HG03457 (cell line): ENCODE measurements around the gene CNTN5.
"Not testable (repeated sequence)": the region's sequence is repeated elsewhere in the genome, so short reads cannot be mapped to it uniquely, and the experiment has no call there.

Experiments
- ATAC-seq: cut with Tn5 transposase; IDR thresholded peaks from one replicate; pipeline ENCODE4 v1.9.1; 2021; ENCODE audit warnings: moderate number of reproducible peaks; ENCODE audit not compliant: unreplicated experiment

CNTN5 gene

DNA sequence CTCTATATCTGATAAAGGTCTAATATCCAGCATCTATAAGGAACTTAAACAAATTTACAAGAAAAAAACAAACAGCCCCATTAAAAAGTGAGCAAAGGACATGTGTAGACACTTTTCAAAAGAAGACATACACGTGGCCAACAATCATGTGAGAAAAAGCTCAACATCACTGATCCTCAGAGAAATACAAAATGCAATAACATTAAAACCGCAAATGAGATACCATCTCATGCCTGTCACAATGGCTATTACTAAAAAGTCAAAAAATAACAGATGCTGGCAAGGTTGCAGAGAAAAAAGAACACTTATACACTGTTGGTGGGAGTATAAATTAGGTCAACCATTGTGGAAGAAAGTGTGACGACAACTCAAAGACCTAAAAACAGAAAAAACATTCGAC, 1253.7 kb downstream of the CNTN5 start:
- ATAC-seq = not testable (repeated sequence)

DNA sequence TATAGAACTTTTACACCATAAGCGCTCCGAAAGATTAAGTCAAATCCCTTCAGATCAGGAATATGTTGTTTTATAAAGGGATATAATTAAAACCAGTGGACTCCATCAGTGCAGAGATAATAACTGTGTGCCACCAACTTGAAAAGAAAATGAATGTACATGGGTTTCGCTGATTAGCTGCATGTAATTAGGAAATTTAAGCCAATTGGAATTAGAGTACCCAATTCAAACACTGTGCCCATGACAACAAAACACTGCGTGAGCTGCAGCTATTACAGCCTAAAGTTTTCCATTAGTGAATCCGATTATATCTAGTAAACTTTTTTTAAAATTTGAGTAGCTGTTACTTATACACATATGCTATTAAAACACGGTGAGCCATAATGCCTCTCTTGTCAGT, 1274.0 kb downstream of the CNTN5 start:
- no peak for ATAC-seq

DNA sequence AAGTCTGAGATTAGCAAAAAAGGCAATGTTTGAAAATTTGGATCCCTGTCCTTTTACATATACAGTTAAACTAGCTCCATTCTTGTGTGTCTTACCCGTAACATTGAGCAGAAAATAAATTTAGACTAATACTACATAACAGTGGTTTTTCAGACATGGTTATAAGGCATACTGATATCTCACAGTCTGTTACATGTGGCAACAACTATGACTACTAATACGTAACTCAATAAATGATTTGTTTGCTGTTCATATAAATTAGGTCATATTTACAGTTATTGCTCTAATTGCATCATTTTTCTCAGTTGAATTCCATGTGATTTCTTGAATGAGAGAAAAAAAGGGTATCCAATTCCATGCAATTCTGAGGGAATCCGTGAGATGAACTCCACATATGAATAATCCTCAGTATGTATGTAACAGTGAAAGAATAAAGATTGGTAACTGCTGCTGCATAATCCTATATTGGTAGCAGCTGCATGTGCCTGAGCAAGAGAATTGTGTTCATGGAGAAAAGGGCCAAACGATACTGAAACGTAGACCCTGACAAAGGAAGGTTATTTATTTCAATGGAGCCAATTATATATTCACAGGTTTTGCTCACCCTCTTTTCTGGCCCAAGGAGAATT, 1275.4 kb downstream of the CNTN5 start:
- no peak for ATAC-seq

DNA sequence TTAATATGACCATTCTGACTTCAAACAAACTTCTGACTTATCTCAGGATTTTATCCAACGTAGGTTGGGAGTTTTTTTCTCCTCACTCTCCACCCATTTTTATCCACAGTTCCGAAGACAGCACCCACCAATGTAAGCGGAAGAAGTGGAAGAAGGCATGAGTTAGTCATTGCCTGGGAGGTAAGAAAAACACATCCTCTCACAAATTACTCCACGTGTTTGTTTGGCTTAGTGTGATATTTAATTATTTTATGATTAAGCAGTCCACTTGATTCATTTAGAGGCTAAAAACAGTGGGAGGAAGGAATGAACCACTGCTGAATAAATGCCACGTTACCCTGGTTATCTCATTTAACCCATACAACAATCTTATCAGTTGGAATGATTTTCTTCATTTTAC, 1276.8 kb downstream of the CNTN5 start:
- ATAC-seq = no peak

DNA sequence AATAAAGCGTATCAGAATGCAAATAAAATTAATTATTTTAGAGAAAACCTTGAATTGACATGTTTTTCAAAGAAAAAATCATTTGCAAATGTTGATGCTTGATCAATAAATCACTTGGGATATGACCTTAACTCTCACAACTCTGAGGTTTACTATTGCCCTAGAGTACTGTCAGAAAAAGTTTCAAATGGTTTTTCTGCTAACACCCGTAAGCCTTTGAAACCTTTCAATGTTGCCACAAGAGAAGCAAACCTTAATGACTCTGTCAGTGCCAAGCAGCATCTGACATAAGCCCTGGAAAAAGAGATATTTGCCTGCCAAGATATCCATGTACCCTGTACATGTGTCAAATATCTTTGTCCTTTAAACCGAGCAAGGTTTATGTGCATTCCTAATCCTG, 1282.1 kb downstream of the CNTN5 start:
- no peak for ATAC-seq

DNA sequence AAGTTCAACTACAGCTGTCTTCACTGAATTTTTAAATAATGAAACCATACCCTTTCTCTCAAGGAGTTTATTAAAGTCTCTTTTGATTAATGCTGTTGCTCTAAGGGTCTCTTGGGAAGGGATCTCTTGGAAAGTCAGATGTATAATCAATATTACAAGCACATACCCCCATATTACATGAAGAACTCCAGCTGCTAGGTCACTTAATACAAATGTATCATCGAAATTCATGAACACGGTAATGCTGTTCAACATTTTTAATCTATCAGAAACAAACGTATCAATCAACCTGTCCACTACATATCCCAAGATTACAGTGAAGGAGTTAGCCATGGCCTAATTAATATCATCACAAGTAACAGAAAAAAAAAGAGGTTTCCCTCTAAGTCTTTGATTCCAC, 1283.1 kb downstream of the CNTN5 start:
- no peak for ATAC-seq

DNA sequence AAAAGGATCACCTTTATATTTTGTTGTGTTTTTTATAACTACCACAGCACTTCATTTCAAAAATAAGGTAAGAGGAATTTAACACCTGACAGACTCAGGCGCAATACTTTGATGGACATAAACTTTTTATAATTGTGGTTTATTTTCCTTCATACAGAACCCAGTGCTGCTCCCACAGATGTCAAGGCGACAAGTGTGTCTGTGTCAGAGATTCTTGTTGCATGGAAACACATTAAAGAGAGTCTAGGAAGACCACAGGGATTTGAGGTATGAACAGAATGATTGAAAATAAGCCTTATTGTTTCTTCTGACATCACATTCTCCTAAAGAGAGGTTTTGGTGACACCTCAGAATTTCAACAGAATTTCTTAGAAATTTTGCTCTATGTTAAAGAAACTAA, 1287.5 kb downstream of the CNTN5 start:
- no peak for ATAC-seq

DNA sequence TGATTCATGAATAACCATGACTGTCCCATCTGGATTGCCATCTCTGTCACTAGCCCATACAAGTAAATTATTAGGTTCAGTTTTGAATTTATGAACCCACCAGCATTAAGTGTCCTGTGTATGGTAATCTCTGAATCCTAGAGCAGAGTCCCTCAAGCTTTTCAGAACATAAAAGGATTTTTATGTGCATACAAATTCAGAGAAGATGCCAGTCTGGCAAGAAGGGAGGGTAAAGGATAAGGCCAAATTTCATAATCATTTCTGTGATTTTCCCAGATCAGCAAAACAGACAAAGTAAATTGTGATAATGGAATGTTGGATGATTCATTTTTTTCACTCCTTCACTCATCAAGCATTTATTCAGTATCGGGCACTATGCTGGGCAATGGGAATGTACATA, 1295.2 kb downstream of the CNTN5 start:
- no peak for ATAC-seq

DNA sequence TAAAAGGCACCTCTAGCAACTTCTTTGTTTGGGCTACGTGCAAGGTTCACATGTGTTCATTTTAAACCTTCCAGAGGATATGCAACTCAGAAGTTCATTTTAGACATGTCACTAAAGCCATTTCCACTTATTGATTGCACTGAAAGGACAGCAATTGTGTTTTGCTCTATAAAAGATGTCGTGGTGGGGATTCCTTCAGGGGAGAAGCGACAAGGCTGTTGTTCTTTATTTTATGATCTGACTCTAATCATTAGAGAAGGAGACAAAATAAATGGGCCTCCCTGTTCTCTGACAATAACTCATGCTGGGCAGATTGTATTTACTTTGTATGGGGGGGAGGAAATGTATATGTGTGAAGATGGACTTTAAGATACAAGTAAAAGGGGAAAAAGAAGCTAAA, 1296.2 kb downstream of the CNTN5 start:
- no peak for ATAC-seq

DNA sequence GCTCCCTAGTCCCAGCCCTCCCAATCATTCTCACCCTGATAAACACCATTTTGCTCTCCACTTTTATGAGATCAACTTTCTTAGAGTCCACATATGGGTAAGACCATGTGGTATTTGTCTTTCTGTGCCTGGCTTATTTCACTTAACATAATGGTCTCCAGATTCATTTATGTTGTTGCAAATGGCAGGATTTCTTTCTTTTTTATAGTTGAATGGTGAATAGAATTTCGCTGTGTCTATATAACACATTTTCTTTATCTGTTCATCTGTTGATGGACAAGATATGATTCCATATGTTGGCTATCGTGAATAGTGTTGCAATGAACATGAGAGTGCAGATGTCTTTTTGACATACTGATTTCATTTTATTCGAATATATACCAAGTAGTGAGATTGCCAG, 1298.9 kb downstream of the CNTN5 start:
- ATAC-seq = no peak

DNA sequence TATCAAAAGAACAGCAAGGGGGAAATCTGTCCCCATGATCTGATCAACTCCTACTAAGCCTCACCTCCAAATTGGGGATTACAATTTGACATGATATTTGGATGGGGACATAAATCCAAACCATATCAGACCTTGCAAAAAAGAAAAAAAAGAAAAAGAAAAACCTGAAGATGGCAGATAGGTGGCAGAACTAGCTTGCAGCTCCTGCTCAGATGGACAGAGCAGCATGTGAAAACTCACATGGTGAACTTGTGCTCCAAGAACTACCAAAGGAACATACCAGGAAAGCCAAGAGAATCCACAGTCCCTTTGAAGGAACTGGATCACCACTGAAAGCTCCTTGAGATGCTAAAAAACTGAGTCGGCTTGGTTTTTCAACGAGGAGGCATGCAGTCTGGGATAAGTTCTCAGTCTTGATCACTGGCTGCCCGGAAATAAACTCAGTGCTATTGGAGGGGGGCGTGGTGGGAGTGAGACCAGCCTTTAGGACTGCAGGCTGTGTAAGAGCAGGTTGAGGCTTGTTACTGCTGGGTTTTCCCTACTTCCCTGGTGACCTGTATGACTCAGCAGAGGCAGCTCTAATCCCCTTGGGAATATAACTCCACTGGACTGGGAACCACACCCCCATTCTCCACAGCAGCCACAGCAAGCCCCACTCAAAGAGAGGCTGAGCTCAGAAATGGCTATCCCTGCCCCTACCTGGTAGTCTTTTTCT, 1308.0 kb downstream of the CNTN5 start:
- ATAC-seq = no peak

DNA sequence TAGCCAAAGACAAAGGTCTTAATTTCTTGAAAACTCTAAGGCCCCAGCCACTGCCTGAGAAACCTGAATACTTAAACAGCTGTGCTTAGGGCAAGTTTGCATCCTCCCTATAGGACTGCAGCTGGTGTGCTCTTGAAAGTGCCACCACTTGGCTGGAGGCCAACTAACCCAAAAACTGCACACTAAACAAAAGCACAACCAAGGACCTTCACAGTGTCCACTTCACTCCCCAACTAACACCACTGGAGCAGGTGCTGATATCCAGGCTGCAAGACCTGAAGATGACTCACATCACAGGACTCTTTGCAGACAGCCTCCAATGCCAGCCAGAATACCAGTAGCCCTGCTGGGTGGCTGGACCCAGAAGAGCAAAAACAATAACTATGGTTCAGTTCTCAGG, 1308.6 kb downstream of the CNTN5 start:
- ATAC-seq = no peak

DNA sequence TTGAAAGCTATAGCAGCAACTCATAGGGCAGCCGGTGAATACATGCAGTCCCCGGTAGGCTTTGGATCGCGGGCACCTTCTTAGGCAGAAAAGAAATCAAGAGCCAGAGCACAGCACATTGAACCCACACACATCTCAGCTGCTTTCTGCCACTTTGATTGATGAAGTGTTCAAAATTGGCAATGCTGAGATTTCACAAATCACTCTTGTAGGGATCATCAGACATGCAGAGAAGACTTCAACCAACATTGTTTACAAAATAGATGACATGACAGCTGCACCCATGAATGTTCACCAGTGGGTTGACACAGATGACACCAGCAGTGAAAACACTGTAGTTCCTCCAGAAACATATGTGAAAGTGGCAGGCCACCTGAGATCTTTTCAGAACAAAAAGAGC, 1316.1 kb downstream of the CNTN5 start:
- ATAC-seq = no peak

DNA sequence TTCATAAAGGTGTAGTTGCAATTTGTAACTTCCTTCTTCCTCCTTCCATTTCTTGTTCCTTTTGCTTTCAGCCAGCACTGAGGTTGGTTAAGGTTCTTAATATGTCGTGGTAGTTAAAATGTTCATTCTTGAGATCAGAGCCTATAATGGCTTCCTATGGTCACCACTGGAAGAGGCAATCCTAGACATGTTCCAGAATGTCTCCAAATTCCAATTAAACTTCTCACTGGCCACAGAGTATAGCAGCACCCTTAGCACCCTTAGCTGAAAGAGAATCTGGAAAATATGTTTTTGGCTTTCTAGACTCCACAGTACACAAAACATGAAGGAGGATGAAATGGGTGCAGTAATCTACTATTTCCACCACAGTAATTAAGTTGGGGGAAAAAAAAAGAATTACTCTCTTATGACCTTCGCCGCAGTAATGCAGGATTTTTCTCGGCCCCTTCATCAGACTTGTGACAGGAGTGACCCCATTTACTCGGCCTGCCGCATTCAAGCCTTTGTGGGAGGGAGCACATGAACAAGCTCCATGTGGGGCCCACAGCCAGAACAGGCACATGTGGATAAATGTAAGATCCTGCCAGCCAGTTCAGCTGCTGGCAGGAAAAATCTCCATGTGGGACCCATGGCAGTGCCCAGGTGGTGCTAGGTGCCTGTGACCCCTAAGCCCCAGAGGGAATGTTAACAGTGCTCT, 1317.5 kb downstream of the CNTN5 start:
- no peak for ATAC-seq

DNA sequence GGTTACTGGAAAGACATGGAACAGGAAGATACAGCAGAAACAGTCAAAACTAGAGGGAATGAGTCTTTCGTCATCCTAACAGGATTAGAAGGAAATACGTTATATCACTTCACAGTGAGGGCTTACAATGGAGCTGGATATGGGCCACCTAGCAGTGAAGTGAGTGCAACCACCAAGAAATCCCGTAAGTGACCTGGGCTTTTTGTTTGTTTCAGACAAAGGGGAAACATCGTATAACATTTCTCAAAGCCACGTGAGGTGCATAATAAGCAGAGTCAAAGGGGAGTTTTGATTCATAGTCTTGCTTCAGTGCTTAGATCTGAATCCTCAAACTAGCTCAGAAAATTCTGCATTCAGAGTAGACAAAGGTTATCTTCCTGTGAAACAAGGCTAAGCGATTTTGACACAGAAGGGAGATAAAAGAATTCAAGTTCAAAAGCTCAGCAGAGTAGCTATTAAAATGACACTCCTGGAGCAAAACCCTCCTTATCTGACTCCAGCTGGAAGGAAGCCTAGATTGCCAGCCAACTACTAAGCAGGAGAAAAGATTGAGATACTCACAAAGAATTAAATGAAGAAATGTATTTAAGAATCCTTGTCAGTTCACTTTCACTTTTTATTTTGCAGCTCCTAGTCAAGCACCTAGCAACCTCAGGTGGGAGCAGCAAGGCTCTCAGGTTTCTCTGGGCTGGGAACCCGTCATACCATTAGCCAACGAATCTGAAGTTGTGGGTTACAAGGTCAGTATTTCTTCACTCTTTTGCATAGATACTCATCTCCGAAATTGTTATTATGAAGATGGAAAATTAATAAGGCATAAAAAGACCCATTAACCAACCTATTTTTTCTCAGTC, 1319.9 kb downstream of the CNTN5 start:
- ATAC-seq = no peak

DNA sequence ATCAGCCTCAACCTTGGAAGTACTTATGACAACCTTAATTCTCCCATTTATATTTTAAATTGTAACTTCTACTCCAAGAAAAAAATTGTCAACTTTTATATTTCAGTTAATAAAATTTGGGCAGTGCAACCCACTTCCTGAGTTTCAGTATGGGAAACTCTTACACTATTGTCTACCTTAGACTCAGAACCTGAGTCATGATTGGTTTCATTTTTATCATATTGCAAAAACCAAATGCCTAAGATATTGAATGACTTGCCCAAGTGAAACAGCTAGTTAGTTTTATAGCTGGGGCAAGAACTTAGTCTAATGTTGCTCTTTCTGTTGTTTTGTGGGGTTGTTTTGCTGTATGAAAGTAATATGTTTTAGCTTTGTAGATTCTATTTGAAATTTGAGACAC, 1332.3 kb downstream of the CNTN5 start:
- ATAC-seq = no peak

DNA sequence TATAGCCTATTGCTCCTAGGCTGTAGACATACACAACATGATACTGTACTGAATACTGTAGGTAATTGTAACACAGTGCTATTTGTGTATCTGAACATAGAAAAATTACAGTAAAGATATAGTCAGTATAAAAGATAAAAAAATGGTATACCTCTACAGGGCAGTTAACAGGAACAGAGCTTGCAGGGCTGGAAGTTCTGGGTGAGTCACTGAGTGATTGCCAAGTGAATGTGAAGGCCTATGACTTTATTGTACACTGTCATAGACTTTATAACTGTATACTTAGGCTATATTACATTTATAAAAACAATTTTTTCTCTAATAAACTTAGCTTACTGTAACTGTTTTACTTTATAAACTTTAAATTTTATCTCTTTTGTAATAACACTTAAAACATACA, 1334.0 kb downstream of the CNTN5 start:
- ATAC-seq = no peak

DNA sequence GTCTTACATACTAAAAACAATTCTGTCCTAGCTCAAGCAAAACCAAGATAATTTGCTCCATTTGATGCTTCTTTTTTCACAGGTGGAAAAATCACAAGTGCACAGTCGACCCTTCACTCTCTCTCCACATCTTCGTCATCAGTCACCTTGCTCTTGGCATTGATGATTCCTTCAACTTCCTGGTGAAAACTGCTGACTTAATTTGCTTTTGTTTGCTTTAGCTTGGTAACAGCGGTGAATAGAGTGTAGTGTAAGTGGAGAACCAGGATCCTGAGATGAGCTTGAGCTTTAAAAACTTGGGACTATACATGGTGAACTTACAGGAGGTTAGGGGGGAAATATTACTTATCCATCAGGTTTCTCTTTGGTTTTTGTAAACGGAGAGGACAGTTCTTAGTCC, 1335.3 kb downstream of the CNTN5 start:
- ATAC-seq = no peak

DNA sequence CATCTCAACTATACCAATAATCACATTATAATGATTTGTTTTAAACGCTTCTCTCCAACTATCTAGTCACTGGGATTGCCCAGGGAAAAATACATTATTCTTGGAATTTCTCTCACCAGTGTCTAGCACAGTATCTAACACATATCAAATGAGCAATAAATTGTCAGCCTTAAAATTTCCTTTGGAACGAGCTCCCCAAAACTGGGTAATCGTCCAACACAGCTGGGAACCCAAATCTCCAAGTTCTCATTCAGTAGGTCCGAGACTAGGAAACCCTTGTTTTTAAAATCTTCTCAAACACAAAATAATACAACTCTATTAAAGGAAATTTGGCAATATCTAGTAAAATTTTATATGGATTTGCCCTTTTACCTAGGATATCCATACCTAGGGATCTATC, 1338.5 kb downstream of the CNTN5 start:
- ATAC-seq = no peak

DNA sequence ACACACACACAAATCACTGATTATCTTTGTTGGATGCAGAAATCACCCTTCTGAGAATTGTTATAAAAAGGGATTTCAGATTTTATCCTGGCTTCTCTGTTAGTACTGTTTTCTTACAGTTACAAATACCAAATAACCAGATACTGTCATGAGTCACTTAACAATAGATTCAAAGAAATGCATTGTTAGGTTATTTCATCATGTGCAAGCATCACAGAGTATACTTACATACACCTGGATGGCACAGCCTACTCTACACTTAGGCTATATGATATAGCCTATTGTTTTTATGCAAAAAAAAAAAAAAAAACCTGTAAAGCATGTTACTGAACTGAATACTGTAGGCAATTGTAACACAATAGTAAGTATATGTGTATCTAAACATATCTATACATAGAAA, 1347.1 kb downstream of the CNTN5 start:
- ATAC-seq = no peak

DNA sequence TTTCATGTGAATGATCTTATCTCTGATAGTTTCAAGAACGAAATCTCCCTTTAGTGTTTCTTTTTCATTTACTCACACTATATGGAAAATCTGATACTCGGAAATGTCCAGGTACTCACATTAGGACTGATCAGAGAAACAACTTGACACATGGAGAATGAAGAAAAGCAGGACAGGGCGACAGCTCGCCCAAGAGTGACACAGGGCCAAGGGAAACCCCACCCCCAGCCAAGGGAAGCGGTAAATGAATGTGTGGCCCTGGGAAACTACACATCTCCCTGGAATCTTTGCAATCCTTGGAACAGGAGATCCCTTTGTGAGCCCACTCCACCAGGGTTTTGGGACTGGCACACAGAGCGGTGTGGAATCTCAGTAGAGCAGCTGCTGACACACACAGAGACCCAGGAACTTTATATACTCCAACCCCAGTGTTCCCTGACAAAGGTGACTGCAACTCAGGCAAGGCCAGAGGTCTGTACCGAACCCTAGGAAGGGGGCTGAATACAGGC, 1362.7 kb downstream of the CNTN5 start:
- ATAC-seq = no peak
